Panc1 (cell line): Measurements from ENCODE around the gene PTK7.

Source experiments
- POLR2AphosphoS5 ChIP-seq: IDR thresholded peaks from 2 replicates; pipeline ENCODE4 v1.6.1; 2012; ENCODE audit warnings: mild to moderate bottlenecking, low read depth, low read length, moderate library complexity
- TF ChIP-seq, protein P1 (sequence below): fragments of 450-650 bp; IDR thresholded peaks from 2 replicates; pipeline ENCODE4 v1.5.1; 2017; ENCODE audit warnings: mild to moderate bottlenecking
- TF ChIP-seq, protein P2 (sequence below), 2 experiments: IDR thresholded peaks; 2 replicates each; pipeline ENCODE4 v1.6.1; 2011 to 2012; ENCODE audit warnings: low read depth in 2 of 2, control low read depth in 1 of 2, low read length in 1 of 2, mild to moderate bottlenecking in 1 of 2, moderate library complexity in 1 of 2; ENCODE audit not compliant: insufficient read depth in 1 of 2

- TF ChIP-seq, protein P1, sequence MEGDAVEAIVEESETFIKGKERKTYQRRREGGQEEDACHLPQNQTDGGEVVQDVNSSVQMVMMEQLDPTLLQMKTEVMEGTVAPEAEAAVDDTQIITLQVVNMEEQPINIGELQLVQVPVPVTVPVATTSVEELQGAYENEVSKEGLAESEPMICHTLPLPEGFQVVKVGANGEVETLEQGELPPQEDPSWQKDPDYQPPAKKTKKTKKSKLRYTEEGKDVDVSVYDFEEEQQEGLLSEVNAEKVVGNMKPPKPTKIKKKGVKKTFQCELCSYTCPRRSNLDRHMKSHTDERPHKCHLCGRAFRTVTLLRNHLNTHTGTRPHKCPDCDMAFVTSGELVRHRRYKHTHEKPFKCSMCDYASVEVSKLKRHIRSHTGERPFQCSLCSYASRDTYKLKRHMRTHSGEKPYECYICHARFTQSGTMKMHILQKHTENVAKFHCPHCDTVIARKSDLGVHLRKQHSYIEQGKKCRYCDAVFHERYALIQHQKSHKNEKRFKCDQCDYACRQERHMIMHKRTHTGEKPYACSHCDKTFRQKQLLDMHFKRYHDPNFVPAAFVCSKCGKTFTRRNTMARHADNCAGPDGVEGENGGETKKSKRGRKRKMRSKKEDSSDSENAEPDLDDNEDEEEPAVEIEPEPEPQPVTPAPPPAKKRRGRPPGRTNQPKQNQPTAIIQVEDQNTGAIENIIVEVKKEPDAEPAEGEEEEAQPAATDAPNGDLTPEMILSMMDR, result no peak
- TF ChIP-seq, protein P2, sequence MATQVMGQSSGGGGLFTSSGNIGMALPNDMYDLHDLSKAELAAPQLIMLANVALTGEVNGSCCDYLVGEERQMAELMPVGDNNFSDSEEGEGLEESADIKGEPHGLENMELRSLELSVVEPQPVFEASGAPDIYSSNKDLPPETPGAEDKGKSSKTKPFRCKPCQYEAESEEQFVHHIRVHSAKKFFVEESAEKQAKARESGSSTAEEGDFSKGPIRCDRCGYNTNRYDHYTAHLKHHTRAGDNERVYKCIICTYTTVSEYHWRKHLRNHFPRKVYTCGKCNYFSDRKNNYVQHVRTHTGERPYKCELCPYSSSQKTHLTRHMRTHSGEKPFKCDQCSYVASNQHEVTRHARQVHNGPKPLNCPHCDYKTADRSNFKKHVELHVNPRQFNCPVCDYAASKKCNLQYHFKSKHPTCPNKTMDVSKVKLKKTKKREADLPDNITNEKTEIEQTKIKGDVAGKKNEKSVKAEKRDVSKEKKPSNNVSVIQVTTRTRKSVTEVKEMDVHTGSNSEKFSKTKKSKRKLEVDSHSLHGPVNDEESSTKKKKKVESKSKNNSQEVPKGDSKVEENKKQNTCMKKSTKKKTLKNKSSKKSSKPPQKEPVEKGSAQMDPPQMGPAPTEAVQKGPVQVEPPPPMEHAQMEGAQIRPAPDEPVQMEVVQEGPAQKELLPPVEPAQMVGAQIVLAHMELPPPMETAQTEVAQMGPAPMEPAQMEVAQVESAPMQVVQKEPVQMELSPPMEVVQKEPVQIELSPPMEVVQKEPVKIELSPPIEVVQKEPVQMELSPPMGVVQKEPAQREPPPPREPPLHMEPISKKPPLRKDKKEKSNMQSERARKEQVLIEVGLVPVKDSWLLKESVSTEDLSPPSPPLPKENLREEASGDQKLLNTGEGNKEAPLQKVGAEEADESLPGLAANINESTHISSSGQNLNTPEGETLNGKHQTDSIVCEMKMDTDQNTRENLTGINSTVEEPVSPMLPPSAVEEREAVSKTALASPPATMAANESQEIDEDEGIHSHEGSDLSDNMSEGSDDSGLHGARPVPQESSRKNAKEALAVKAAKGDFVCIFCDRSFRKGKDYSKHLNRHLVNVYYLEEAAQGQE (IDR thresholded peaks at IDR 0.05; ENCODE audit: insufficient read depth in 1 of 2, low read depth in 2 of 2, low read length in 1 of 2), result no peak
- TF ChIP-seq POLR2AphosphoS5, result no peak
Measured at GRCh38 chr6:43115365-43115764, 39.3 kb downstream of the PTK7 start.
